GM15510 (cell line): ENCODE results near the gene PSTPIP1.

ENCODE experiments used
- POLR2A ChIP-seq: IDR thresholded peaks from 3 replicates; pipeline ENCODE4 v1.6.1; 2011; ENCODE audit warnings: borderline replicate concordance; ENCODE audit not compliant: insufficient read length; ENCODE audit errors: extremely low read depth

PSTPIP1 gene

GRCh38 chr15:77042955-77043920 is 48.3 kb downstream of the PSTPIP1 start:
- TF ChIP-seq POLR2A = no peak

GRCh38 chr15:77044228-77045042 is 49.5 kb downstream of the PSTPIP1 start:
- no peak for TF ChIP-seq POLR2A

GRCh38 chr15:77045985-77046384 is 51.1 kb downstream of the PSTPIP1 start:
- TF ChIP-seq POLR2A = no peak

GRCh38 chr15:77046704-77047412 is 51.9 kb downstream of the PSTPIP1 start:
- TF ChIP-seq POLR2A = no peak

- TF ChIP-seq POLR2A = no peak
Observed at GRCh38 chr15:77048135-77048876, 53.4 kb downstream of the PSTPIP1 start.

GRCh38 chr15:77052556-77052955 is 57.6 kb downstream of the PSTPIP1 start:
- no peak for TF ChIP-seq POLR2A

- no peak for TF ChIP-seq POLR2A
Observed at GRCh38 chr15:77053709-77054108, 58.8 kb downstream of the PSTPIP1 start.

GRCh38 chr15:77057072-77057471 is 62.1 kb downstream of the PSTPIP1 start:
- TF ChIP-seq POLR2A = no peak

GRCh38 chr15:77057685-77058084 is 62.8 kb downstream of the PSTPIP1 start:
- no peak for TF ChIP-seq POLR2A

GRCh38 chr15:77058468-77058867 is 63.5 kb downstream of the PSTPIP1 start:
- TF ChIP-seq POLR2A = no peak

- no peak for TF ChIP-seq POLR2A
Observed at GRCh38 chr15:77059786-77060361, 64.9 kb downstream of the PSTPIP1 start.

GRCh38 chr15:77060546-77060945 is 65.6 kb downstream of the PSTPIP1 start:
- no peak for TF ChIP-seq POLR2A

GRCh38 chr15:77063249-77063648 is 68.3 kb downstream of the PSTPIP1 start:
- TF ChIP-seq POLR2A = no peak

GRCh38 chr15:77064063-77064462 is 69.1 kb downstream of the PSTPIP1 start:
- TF ChIP-seq POLR2A = no peak

GRCh38 chr15:77064539-77065308 is 69.8 kb downstream of the PSTPIP1 start:
- no peak for TF ChIP-seq POLR2A
